HG03442 (cell line): ENCODE measurements around the gene STON1.
A peak's percentile ranks its signal among the peaks of the same experiment; 100 is the strongest.
"Not testable (repeated sequence)": the region's sequence is repeated elsewhere in the genome, so short reads cannot be mapped to it uniquely, and the experiment has no call there.

Experiments
- ATAC-seq: cut with Tn5 transposase; IDR thresholded peaks from one replicate; pipeline ENCODE4 v1.9.1; 2021; ENCODE audit warnings: mild to moderate bottlenecking, moderate library complexity; ENCODE audit not compliant: unreplicated experiment

Gene STON1, protein sequence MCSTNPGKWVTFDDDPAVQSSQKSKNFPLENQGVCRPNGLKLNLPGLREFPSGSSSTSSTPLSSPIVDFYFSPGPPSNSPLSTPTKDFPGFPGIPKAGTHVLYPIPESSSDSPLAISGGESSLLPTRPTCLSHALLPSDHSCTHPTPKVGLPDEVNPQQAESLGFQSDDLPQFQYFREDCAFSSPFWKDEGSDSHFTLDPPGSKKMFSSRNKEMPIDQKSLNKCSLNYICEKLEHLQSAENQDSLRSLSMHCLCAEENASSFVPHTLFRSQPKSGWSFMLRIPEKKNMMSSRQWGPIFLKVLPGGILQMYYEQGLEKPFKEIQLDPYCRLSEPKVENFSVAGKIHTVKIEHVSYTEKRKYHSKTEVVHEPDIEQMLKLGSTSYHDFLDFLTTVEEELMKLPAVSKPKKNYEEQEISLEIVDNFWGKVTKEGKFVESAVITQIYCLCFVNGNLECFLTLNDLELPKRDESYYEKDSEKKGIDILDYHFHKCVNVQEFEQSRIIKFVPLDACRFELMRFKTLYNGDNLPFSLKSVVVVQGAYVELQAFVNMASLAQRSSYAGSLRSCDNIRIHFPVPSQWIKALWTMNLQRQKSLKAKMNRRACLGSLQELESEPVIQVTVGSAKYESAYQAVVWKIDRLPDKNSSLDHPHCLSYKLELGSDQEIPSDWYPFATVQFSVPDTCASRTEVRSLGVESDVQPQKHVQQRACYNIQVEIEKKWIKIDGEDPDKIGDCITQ

DNA sequence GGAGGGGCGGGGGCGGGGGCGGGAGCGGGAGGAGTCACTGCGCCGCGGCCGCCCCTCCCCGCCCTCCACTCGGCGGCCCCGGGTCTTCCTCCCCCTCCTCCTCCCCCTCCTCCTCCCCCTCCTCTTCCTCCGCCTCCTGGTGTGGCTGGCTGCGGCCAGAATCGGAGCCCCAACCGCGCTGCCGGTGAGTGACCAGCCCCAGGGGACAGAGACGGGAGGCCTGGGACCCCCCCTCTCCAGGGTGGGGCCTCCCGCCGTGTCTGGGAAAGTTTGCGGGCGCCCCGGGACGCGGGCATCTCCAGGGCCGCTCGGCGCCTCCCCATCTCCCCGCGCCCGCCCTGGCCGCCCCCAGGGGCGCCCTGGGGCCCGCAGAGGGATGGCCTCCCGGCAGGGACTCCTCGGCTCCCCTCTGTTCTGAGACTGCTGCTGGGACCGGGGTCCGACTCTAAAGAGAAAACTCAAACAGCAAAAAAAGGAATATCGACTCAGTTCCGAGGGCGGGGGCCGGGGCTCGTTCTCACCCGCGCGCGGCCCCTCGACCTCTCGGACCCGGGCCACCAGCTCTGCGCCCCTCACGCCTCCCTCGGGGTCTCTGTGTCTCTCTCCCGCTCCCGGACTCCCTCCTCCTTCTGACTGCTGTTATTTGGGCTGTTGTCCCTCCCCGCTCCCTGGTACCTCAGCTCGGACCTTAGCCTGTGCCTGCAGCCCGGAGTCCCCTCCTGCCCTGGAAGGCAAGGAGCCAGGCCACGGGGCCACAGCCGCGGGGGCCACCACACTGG lies at the start of gene STON1:
Gene STON1, plus strand, starts transcription at position 122 of the 779 bp plus-strand sequence. CDS start 50,480 bp downstream, outside the sequence.
- peak; percentile 54 for ATAC-seq

DNA sequence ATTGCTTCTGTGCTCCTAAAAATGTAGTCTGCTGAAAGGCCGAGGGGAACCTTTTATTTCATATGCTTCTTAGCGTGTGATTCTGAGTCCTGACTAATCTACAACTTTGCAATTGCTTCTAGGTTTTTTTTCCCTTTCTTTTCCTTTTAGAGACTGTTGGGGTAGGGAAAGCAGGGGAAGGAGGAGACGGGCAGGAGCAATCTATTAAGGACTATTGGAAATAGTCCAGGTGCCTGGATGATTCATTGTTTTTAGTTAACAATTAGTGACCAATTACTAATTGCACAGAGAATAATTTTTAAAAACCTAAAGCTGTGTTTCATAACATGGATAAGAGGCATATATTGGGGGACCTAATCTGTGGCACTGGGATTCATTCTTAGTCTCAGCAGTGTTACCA lies 49.4 kb upstream of the STON1 start:
- ATAC-seq, result no peak

DNA sequence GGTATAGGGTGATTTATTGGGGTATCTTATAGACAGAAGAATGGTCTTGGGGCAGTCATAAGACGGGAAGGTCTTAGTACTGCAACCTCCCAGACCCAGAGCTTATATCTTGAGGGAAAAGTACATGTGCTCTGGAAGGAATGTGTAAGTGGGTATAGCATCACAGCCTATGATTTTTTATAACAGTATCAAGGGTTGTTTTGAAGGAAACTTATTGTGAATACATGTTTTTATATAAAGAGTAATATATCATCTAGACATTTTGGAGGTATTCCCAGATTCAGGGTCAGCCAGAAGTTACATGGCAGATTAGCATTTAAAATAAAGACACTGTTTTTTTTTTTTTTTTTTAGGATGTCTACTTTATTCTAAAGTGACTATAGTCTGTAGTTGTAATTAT lies 47.6 kb upstream of the STON1 start:
- no peak for ATAC-seq

DNA sequence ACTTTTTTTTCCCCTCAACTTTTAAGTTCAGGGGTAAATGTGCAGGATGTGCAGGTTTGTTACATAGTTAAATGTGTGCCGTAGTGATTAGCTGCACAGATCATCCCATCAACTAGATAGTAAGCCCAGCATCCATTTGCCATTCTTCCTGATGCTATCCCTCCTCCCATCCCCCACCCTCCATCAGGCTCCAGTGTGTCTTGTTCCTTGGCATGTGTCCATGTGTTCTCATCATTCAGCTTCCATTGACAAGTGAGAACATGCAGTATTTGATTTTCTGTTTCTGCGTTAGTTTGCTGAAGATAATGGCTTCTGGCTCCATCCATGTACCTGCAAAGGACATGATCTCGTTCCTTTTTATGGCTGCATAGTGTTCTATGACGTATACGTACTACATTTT lies 47.2 kb upstream of the STON1 start:
- no peak for ATAC-seq

DNA sequence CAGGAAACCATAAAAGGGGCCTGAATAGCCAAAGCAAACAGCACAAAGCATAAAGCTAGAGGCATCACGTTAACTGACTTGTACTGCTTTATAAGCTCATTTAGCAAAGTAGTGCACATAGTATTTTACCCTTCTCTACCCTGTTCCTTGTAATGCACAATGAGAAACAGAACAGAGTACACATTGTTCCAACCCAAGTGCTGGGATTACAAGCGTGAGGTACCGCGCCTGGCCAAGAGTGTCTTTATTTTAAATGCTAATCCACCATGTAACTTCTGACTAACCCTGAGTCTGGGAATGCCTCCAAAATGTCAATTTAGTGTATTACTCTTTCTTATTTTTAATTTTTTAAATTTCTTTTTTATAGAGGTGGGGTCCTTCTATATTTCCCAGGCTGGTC lies 46.4 kb upstream of the STON1 start:
- ATAC-seq, result no peak

DNA sequence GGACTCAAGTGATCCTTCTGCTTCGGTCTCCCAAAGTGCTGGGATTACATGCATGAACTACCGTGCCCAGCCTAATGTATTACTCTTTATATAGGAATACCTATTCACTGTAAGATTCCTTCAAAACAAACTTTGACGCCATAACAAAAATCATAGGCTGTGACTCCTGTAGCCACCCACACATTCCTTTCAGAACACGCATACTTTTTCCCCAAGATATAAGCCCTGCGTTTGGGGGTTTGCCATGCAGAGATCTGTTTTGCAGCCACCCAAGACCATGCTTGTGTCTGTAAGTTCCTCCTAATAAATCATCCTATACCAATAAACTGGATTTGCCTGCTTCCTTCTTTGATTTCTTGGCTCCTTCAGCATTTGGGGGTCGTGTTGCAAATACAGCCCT lies 46.0 kb upstream of the STON1 start:
- no peak for ATAC-seq

DNA sequence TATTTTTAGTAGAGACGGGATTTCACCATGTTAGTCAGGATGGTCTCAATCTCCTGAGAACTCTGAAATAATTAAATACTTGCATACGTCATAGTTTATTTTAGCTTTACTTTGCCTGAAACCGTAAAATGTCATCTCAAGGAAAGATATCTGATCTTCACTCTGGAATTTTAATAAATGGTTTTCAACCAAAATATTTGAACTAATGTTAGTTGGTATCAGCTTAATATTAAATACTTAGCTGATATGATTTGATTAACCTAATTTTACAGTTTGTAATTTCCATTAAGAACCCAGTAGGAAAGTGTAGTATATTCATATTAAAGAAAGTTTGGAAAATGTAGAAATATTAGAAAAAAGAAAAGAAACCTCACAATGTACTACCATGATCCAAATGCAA lies 41.4 kb upstream of the STON1 start:
- no peak for ATAC-seq

DNA sequence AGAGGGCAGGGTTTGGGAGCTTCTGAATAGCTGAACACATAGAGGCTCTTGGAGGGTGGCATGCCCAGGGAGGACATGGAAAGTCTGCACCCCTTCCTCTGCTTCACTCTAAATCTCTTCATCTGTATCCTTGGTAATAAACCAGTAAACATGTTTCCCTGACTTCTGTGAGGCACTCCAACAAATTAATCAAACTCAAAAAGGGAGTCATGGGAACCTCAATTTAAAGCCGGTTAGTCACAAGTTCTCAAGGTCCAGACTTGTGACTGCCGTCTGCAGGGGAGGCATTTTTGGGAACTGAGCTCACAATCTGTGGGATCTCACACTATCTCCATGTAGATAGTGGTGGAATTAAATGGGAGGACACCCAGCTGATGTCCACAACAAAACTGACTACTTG lies 33.1 kb upstream of the STON1 start:
- ATAC-seq, result no peak

DNA sequence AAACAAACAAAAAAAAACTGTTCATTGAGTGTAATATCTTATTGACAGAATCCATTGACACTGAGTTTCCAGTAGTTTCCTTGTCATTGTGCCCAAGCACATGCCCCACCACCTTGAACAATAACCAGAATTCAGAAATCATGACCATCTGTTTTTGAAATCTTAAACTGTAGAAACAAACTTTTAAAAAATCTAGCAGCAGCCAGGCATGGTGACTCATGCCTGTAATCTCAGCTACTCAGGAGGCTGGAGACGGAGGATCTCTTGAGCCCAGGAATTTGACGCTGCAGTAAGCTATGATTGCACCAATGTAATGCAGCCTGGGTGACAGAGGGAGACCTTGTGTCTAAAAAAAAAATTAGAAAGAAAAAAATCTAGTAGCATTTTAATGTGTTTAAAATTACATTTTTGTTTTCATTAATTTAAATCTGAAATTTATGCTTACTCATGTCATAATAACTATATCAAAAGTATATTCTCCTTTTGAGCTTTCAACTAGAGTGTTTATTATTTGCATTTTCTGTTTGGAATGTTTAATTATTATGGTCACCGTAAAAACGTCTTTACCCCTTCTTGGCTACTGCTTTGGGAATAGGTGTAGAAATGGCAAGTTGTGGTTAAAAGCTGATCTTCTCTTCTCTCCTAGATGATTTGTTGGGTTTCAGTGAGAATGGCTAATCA lies 25.2 kb upstream of the STON1 start:
- ATAC-seq, result no peak

DNA sequence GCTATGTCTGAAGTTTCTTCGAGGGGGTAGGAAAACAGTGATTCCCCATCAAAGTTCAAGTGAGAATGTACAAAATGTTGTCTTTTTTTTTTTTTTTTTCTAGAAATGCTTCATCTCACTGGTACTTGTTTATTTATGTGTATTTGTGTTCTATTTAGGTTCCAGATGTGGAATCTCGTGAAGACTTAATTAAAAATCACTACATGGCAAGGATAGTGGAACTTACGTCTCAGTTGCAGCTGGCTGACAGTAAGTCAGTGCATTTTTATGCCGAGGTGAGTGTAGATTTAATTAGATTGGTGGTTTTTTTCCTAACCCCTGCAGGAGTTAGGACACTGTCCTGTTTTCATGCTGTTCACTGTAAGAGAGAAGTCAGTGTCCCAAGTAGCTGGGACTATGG lies 22.8 kb upstream of the STON1 start:
- no peak for ATAC-seq

DNA sequence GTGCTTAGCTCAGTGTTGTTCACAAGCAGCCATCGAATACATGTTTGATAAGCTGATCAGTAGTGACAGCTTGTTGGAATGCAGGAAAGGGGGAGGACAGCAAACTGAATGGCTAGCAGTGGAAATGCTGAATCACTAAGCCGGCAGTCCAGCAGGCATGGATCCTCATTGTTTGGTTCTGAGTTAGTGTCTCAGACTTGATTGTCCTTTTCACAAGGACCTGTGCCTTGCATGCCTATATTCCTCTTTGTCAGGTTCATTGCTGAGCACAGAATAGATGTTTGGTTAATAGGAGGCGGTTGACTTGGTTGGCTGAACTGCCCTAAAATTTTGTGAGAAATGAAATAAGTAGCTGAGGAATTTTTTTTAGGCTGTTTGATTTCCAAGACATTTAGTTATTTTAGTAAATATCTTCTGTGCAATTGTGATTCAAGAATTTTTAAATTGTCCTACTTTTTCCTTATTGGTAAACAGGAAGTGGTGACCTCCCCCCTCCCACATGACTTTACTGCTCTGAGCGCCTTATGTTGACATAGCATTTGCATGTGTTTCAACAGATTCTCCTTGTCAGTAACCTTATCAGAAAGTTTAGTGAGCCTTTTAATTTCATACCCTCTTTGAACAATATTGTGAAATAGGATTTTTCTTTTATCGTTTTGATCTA lies 21.4 kb upstream of the STON1 start:
- ATAC-seq, result no peak

DNA sequence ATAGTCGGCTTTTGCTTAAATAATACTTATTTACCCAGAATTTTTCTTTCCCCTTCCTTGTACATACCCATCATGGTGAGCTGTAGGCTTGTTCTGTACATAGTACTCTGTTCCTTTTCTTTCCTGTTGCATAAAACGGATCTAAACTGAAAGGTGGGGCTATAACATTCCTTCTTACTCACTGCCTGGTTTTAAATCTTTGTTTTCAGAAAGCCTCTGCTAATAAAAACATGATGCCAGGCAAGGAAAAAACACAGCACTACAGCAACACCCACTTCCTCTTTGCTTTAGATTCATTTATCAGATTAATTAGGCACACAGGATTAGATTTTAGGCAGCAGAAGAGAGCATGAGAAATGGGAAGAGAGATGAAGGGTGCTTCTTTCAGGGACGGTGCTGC lies 19.6 kb upstream of the STON1 start:
- ATAC-seq, result no peak

DNA sequence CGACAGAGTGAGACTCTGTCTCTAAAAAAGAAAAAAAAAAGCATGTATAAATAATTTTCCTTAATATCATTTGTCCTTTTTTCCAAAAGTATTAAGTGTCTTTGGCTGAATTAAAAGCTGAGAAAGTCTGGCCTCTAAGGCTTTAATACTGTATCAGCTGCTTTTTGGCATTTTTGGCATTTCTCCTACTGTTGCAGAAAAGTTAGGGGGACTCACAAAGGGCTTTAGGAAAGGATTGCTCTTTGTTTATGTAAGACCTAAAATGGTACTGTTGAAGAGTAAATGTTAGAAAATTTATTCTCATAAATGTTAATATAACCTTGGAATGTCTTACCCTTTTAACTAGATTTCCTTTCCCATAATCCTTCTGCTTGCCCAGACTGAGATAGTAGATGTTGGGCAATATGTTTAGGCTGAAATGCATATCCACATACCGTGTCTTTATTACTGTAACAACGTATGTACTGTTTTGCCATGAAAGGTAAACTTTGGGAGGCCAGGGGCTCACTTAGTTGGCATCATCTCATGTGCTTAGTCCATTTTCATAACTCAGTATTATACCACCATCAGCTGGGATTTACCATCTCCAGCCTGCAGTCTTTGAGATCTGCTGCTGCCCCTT lies 18.0 kb upstream of the STON1 start:
- ATAC-seq, result no peak

DNA sequence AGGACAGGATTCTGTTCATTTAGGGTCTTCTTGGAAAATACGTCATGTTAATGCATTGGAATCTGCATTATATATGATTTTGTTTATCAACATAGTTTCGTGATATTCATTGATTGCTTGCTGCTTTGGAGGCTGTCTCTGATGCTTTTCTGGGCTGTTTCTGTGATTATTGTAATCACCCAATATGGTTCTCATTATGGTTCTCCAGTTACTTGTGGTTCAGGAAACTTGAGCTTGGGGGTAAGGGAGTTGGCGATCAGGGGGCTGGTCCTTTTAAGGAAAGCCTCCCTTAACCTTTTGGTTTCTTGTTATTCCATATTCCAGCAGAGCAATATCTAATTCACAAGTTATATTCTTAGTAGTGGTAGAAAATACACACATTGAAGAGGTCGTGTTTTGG lies 17.4 kb upstream of the STON1 start:
- ATAC-seq, result no peak

DNA sequence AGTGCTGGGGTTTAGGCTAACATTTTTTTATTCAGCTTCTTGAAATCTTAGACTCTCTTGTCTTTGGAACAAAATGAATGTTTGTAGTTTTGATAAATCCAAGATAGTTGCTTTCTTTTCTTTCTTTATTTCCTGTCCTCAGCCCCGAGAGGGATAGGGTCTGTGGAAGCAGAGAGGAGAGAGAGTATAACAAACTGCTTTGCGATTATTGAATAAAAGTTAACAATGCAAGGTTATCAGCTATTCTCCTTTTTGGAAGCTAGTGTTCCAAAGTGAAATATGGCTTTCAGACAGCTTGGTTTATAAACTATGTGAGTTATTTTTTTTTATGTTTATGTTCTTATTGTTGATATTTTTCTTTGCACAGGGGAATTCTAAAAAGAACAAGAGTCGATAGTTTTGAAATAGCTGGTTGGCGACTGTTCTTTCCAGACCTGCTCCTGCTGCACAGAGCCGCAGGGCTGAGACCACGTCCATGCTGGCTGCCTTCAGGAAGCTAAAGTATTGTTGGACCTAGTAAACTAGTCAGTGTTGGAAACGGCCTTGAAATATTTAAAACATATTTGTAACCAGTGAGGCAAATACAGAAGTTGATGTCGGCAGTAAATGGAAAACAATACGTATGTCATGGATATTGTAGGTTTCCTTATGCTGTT lies 15.5 kb upstream of the STON1 start:
- ATAC-seq, result no peak

DNA sequence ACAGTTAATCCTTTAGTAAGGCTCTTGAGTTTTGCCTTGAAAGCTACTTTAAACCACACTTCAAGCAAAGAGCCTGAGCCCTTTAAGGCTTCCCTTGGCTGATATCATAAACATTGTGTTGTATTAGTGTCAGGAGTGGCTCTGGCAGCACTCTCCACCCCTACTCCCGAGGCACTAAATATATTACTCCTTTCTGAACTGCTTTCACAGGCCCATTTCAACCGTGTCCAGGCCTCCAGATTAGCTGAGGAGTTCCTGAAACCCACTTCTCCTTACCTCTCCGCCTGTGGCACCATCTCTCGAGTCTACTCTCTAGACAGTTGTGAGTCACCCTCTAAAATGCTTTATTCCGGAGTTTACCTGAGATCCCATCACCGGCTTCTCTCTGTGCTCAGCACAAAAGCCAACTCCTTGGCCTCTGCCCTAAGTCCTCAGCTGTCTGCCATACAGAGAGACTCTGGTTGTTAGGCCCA lies 14.4 kb upstream of the STON1 start:
- ATAC-seq, result no peak

DNA sequence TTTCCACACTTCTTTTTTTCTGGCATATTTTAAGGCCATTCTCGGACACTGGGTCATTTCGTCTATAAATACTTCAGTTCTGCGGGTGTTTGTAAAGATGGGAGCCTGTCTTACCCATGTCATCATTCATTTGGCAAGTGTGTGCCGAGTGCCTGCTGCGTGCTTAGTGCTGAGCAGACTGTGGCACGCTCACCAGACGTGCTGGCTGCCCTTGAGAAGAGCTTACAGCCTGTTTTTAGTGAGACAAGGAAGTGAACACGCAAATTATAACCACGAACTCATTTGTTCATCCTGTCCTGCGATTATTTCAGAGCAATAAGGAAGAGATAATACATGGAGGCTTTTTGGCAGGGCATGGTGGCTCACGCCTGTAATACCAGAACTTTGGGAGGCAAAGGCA lies 10.4 kb upstream of the STON1 start:
- no peak for ATAC-seq

DNA sequence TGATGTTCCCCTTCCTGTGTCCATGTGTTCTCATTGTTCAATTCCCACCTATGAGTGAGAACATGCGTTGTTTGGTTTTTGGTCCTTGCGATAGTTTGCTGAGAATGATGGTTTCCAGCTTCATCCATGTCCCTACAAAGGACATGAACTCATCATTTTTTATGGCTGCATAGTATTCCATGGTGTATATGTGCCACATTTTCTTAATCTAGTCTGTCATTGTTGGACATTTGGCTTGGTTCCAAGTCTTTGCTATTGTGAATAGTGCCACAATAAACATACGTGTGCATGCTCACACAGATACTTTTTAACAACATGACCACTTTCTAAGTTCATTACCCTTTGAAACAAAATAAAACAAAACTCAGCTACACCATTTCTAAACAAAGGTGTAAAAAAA lies 5.2 kb upstream of the STON1 start:
- ATAC-seq, result not testable (repeated sequence)

DNA sequence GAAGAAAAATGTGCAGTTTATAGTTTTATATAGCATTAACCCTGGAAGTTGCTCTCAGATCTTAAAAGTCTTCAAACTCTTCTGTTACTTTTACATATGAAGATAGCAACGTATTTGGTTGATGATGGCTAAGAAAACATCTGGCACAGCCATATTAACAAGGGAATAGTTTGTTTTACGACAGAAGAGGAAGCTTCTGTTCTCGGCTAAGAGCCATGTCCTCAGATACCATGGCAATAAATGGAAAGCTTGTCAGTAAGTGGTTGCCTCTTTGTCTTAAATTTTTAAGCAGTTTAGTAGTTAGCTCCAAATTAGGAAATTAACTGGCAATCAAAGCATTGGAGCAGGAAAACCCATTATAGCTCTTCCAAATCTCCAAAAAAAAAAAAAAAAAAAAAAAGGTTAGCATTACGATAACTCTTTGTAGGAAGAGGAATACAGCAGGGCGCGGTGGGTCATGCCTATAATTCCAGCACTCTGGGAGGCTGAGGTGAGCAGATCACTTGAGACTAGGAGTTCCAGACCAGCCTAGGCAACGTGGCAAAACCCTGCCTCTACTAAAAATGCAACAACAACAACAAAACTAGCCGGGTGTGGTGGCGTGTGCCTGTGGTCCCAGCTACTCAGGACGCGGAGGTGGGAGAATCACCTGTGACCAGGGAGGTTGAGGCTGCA lies 4.5 kb upstream of the STON1 start:
- ATAC-seq, result no peak
